ENCODE measurements around the gene RNF183.

RNF183 gene

DNA sequence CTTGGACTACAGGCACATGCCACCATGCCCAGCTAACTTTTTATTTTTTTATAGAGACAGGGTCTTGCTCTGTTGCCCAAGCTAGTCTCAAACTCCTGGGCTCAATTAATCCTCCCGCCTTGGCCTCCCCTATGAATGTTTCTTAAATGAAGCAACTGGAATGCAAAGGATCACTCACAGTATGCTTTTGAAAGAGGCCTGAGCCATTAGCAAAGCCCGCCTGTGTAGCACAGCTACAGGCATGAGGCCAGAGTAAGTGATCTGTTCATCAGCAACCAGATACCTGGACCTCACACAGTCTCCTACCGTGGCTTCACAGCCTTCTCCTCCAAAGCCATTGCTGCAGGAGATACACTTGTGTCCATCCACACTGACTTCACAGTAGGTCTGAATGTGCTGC lies 16.9 kb upstream of the RNF183 start:
- TF ChIP-seq, protein P1, sequence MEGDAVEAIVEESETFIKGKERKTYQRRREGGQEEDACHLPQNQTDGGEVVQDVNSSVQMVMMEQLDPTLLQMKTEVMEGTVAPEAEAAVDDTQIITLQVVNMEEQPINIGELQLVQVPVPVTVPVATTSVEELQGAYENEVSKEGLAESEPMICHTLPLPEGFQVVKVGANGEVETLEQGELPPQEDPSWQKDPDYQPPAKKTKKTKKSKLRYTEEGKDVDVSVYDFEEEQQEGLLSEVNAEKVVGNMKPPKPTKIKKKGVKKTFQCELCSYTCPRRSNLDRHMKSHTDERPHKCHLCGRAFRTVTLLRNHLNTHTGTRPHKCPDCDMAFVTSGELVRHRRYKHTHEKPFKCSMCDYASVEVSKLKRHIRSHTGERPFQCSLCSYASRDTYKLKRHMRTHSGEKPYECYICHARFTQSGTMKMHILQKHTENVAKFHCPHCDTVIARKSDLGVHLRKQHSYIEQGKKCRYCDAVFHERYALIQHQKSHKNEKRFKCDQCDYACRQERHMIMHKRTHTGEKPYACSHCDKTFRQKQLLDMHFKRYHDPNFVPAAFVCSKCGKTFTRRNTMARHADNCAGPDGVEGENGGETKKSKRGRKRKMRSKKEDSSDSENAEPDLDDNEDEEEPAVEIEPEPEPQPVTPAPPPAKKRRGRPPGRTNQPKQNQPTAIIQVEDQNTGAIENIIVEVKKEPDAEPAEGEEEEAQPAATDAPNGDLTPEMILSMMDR (IDR thresholded peaks at IDR 0.05; ENCODE audit: low read length, missing control alignments), result no peak
- no peak overlapping the region for H3K4me3 ChIP-seq (replicated peaks; ENCODE audit: low read depth, low read length)
- DNase-seq (ENCODE audit: low read depth), result no peak

DNA sequence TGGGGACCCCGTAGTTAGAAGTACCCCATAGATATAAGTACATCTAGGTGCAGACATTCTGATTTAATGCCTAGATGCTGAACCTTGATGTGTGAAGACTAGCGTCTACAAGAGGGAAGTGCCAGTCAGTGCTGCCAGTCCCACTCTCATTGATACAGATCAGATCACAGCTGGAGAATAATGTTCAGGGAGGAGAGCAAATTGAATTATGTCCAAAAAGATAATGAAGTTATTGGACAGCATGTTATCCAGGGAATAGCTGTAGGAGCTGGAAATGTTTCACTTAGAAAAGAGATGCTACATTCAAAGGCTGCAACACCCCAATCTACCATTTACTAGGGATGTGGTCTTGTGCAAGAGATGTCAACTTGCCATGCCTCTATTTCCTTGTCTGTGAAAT lies 15.9 kb upstream of the RNF183 start:
- no peak overlapping the region for H3K4me3 ChIP-seq (replicated peaks; ENCODE audit: low read depth, low read length)
- TF ChIP-seq, protein P1 (IDR thresholded peaks at IDR 0.05; ENCODE audit: low read length, missing control alignments), result no peak
- no peak for DNase-seq (ENCODE audit: low read depth)

GRCh38 chr9:113317777-113318176 lies 14.6 kb upstream of the RNF183 start:
- DNase-seq (ENCODE audit: low read depth), result peak; percentile 26
- H3K4me3 ChIP-seq (replicated peaks; ENCODE audit: low read depth, low read length), result no peak overlapping the region

DNA sequence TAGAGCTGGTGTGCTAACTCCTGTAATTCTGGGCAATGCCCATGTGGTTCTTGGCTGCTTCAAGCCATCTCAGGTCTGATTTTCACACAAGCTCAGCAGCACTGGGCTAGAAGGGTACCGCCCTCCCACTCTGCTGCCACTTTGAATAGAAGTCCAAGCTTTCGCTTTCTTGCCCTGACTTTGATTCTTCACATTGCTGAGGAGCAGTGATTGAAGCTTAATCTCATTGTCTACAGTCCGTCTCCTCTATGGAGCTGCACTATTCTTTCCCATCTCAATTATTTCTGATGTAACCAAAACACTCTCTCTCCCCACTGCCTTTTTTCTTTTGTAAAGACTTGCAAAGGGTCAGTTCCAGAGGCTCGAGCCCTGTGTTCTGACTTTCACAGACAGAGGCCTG lies 12.9 kb upstream of the RNF183 start:
- TF ChIP-seq, protein P1 (IDR thresholded peaks at IDR 0.05; ENCODE audit: low read length, missing control alignments), result no peak

More at GRCh38 chr9:113317777-113318176, 14.6 kb upstream of the RNF183 start:
- TF ChIP-seq, protein P1 (IDR thresholded peaks at IDR 0.05; ENCODE audit: low read length, missing control alignments), result peak; percentile 25

DNA sequence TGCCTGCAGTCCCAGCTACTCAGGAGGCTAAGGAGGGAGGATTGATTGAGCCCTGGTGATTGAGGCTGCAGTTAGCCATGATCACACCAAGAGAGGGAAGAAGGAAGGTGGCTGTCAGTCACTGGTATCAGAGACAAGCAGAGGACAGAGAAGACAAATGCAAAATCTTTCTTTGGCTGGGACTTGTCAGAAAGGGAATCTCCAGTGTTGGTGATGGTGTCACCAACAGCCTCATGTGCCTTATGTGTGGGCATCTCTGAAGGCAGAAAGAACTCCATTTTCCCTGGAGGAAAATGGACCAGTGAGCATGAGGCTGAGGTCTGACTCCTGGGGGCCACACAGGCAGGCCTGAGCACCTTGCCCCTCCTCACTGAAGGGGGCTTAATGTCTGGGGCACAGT lies 12.1 kb upstream of the RNF183 start:
- no peak overlapping the region for H3K4me3 ChIP-seq (replicated peaks; ENCODE audit: low read depth, low read length)
- TF ChIP-seq, protein P1 (IDR thresholded peaks at IDR 0.05; ENCODE audit: low read length, missing control alignments), result no peak
- no peak for DNase-seq (ENCODE audit: low read depth)

More for the DNA sequence above, 12.9 kb upstream of the RNF183 start:
- H3K4me3 ChIP-seq (replicated peaks; ENCODE audit: low read depth, low read length), result no peak overlapping the region
- no peak for DNase-seq (ENCODE audit: low read depth)

DNA sequence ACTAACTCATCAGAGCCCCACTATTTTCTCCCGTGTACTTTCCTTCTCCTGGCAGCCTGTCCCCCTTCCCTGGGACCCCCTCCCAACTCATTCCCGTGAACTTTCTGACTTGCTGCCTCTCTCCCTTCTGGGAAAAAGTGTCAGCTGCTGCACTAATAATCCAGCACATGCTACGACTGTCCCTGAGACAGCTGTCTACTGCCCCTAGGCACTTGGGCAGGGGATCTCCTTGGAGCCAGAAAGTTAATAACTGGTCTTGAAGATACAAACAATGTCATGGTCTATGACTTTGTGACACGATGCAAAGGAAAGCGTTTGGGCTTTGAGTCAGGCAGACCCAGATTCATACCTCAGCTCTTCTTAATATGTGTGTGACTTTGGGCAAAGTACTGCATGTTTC lies 10.1 kb upstream of the RNF183 start:
- H3K4me3 ChIP-seq (replicated peaks; ENCODE audit: low read depth, low read length), result no peak overlapping the region
- TF ChIP-seq, protein P1 (IDR thresholded peaks at IDR 0.05; ENCODE audit: low read length, missing control alignments), result no peak
- DNase-seq (ENCODE audit: low read depth), result no peak

GRCh38 chr9:113311961-113312360 lies 8.8 kb upstream of the RNF183 start:
- TF ChIP-seq, protein P1 (IDR thresholded peaks at IDR 0.05; ENCODE audit: low read length, missing control alignments), result no peak
- no peak overlapping the region for H3K4me3 ChIP-seq (replicated peaks; ENCODE audit: low read depth, low read length)
- DNase-seq (ENCODE audit: low read depth), result no peak

Data from fibroblast of pulmonary artery (primary cell).